NT2/D1 (cell line): ENCODE measurements around the gene LRRC27.

Experiments
- YY1 ChIP-seq: IDR thresholded peaks from 2 replicates; pipeline ENCODE4 v1.6.1; 2011; ENCODE audit not compliant: insufficient read length, insufficient read depth
- ZNF274 ChIP-seq: IDR thresholded peaks from 2 replicates; pipeline ENCODE4 v1.6.1; 2011; ENCODE audit warnings: mild to moderate bottlenecking, low read depth, low read length

DNA sequence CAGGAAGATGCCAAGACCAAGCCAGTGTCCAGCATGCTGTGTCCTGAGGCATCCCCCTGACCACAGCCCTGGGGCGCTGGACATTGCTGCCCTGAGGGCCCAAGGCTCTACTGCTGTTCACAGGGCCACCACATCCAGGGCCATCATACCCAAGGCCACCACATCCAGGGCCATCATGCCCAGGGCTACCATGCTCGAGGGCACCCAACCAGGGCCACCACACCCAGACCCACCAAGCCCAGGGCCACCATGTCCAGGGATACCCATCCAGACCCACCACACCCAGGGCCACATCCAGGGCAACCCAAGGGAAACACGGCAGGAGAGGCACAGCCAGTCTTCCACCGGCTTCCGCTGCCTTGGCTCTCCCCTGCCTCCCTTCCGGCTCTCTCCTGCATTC is 41.4 kb upstream of the LRRC27 start:
- TF ChIP-seq YY1 = no peak
- TF ChIP-seq ZNF274 = no peak
